ENCODE data around the gene COL8A2.

DNA sequence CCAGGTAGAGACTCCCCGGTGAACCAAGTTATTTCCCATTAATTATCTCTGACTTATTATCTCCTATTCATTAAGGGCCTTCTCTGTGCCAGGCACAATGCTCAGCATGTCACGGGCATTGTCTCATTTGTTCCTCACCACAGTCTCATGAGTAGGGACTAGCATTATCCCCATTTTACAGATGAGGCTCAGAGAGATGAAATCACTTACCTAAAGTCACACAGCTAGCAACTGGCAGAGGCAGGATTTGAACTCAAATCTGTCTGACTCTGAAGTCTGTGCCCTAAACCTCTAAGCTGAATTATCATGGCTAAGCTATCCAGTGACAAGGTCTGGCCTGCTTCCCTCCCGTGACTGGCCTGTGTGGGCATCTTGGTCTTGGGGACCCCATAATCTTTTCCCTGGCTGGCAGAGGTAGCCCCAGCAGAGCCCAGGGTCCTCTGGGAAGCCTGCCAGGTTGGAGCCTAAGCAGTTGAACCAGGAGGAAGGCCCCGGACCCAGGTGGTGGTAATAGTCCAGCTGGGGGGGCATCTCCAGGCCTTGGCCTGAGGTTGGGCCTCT is 35.4 kb upstream of the COL8A2 start:
- TF ChIP-seq, protein P1, sequence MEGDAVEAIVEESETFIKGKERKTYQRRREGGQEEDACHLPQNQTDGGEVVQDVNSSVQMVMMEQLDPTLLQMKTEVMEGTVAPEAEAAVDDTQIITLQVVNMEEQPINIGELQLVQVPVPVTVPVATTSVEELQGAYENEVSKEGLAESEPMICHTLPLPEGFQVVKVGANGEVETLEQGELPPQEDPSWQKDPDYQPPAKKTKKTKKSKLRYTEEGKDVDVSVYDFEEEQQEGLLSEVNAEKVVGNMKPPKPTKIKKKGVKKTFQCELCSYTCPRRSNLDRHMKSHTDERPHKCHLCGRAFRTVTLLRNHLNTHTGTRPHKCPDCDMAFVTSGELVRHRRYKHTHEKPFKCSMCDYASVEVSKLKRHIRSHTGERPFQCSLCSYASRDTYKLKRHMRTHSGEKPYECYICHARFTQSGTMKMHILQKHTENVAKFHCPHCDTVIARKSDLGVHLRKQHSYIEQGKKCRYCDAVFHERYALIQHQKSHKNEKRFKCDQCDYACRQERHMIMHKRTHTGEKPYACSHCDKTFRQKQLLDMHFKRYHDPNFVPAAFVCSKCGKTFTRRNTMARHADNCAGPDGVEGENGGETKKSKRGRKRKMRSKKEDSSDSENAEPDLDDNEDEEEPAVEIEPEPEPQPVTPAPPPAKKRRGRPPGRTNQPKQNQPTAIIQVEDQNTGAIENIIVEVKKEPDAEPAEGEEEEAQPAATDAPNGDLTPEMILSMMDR (IDR thresholded peaks at IDR 0.05) = no peak
- no peak for TF ChIP-seq POLR2A (IDR thresholded peaks at IDR 0.05)

Measured in uterus (tissue), 2 donors.